ENCODE data around the gene PCDH9. TPM values are rescaled to one million over a fixed set of nuclear protein-coding genes. Genes with fewer than 3 reads are reported as not detected.
A peak's percentile ranks its signal among the peaks of the same experiment; 100 is the strongest.

PCDH9 gene
- total RNA-seq, 1 donor from 2014 or later, result 29.7 TPM

- no peak overlapping the region for H3K4me3 Mint-ChIP-seq
- no peak overlapping the region for H3K27ac Mint-ChIP-seq
- no peaks in the 10 kb centered on the region for H3K9me3 Mint-ChIP-seq
- H3K27me3 Mint-ChIP-seq (ENCODE audit: low read depth), result no peaks in the 10 kb centered on the region
- no peaks in the 10 kb centered on the region for H3K36me3 Mint-ChIP-seq
- TF ChIP-seq CTCF (IDR thresholded peaks at IDR 0.05; ENCODE audit: unreplicated experiment), result no peak
- no peak for DNase-seq (ENCODE audit: low spot score in 2 of 2, unreplicated experiment in 2 of 2)
- peaks cover 15% of the 10 kb centered on the region for H3K4me1 Mint-ChIP-seq
Measured at GRCh38 chr13:66926200-66926850, 303.8 kb downstream of the PCDH9 start.

- TF ChIP-seq CTCF (IDR thresholded peaks at IDR 0.05; ENCODE audit: unreplicated experiment), result no peak
- H3K4me3 Mint-ChIP-seq, result no peak overlapping the region
- no peaks in the 10 kb centered on the region for H3K27me3 Mint-ChIP-seq (ENCODE audit: low read depth)
- H3K27ac Mint-ChIP-seq, result no peak overlapping the region
- no peak for DNase-seq (ENCODE audit: low spot score in 2 of 2, unreplicated experiment in 2 of 2)
- peaks cover 4% of the 10 kb centered on the region for H3K36me3 Mint-ChIP-seq
- peaks cover 12% of the 10 kb centered on the region for H3K9me3 Mint-ChIP-seq
- peaks cover 16% of the 10 kb centered on the region for H3K4me1 Mint-ChIP-seq
Measured at GRCh38 chr13:66922444-66922843, 307.7 kb downstream of the PCDH9 start.

GRCh38 chr13:66921437-66921836 is 308.7 kb downstream of the PCDH9 start:
- DNase-seq (ENCODE audit: low spot score in 2 of 2, unreplicated experiment in 2 of 2), result no peak
- Mint-ChIP-seq H3K4me1 (peaks cover 6% of the 10 kb centered on the region), H3K4me3 (no peak overlapping the region), H3K36me3 (peaks cover 4% of the 10 kb centered on the region), H3K27ac (no peak overlapping the region), H3K9me3 (peaks cover 12% of the 10 kb centered on the region), H3K27me3 (ENCODE audit: low read depth) (no peaks in the 10 kb centered on the region)
- no peak for TF ChIP-seq CTCF (IDR thresholded peaks at IDR 0.05; ENCODE audit: unreplicated experiment)

- no peak for TF ChIP-seq CTCF (IDR thresholded peaks at IDR 0.05; ENCODE audit: unreplicated experiment)
- peaks cover 16% of the 10 kb centered on the region for H3K4me1 Mint-ChIP-seq
- H3K9me3 Mint-ChIP-seq, result peaks cover 12% of the 10 kb centered on the region
- H3K27ac Mint-ChIP-seq, result peak overlapping the region; percentile 49
- no peak for DNase-seq (ENCODE audit: low spot score in 2 of 2, unreplicated experiment in 2 of 2)
- peaks cover 4% of the 10 kb centered on the region for H3K36me3 Mint-ChIP-seq
- no peak overlapping the region for H3K4me3 Mint-ChIP-seq
- H3K27me3 Mint-ChIP-seq (ENCODE audit: low read depth), result no peaks in the 10 kb centered on the region
Measured at GRCh38 chr13:66915596-66916185, 314.4 kb downstream of the PCDH9 start.

- H3K4me1 Mint-ChIP-seq, result peaks cover 12% of the 10 kb centered on the region
- peaks cover 4% of the 10 kb centered on the region for H3K36me3 Mint-ChIP-seq
- DNase-seq (ENCODE audit: low spot score in 2 of 2, unreplicated experiment in 2 of 2), result no peak
- peaks cover 13% of the 10 kb centered on the region for H3K9me3 Mint-ChIP-seq
- peak overlapping the region; percentile 65 for H3K27ac Mint-ChIP-seq
- no peaks in the 10 kb centered on the region for H3K27me3 Mint-ChIP-seq (ENCODE audit: low read depth)
- H3K4me3 Mint-ChIP-seq, result no peak overlapping the region
- TF ChIP-seq CTCF (IDR thresholded peaks at IDR 0.05; ENCODE audit: unreplicated experiment), result no peak
Measured at GRCh38 chr13:66914155-66914554, 316.0 kb downstream of the PCDH9 start.
